Measurements from ENCODE around the gene KLHL8.

Gene KLHL8

DNA sequence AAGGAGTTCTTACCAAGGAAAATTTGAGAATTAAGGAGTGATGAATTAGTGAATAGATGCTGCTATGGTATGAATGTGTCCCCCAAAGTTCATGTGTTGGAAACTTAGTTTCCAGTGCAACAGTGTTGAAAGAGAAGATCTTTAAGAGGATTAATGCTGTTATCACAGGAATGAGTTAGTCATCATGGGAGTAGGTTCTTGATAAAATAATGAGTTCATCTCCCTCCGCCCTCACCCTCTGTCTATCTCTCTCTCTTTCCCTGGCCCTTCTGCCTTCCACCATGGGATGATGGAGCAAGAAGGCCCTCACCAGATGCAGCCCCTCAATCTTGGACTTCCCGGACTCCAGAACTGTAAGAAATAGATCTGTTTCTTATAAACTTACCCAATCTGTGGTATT, 38.3 kb upstream of the KLHL8 start:
- Mint-ChIP-seq H3K36me3 (ENCODE audit: low read depth) (no peaks in the 10 kb centered on the region), H3K27ac (no peak overlapping the region), H3K9me3 (peaks cover 9% of the 10 kb centered on the region), H3K4me1 (no peaks in the 10 kb centered on the region), H3K4me3 (no peak overlapping the region), H3K27me3 (ENCODE audit: low read depth) (no peaks in the 10 kb centered on the region)
- TF ChIP-seq, protein P1, sequence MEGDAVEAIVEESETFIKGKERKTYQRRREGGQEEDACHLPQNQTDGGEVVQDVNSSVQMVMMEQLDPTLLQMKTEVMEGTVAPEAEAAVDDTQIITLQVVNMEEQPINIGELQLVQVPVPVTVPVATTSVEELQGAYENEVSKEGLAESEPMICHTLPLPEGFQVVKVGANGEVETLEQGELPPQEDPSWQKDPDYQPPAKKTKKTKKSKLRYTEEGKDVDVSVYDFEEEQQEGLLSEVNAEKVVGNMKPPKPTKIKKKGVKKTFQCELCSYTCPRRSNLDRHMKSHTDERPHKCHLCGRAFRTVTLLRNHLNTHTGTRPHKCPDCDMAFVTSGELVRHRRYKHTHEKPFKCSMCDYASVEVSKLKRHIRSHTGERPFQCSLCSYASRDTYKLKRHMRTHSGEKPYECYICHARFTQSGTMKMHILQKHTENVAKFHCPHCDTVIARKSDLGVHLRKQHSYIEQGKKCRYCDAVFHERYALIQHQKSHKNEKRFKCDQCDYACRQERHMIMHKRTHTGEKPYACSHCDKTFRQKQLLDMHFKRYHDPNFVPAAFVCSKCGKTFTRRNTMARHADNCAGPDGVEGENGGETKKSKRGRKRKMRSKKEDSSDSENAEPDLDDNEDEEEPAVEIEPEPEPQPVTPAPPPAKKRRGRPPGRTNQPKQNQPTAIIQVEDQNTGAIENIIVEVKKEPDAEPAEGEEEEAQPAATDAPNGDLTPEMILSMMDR (IDR thresholded peaks at IDR 0.05; ENCODE audit: unreplicated experiment in 3 of 3), result no peak

DNA sequence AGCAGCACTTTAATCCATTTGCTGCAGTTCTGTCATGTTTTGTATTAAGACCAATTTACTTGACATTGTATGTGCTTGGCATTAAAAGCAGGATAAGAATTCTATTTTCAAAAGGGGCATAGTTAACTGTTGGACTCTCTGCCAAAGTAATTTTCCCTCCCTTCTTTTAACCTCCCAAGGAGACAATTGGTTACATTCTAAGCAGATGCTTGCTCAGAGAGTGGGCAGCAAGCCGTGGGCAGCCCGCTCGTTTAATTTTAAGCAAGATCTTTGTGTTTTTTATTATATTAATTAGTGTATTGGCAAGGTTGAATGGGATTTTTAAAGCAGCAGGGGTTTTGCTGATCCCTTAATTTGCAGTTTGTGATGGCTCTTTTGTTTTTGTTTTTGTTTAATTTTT, 37.1 kb upstream of the KLHL8 start:
- Mint-ChIP-seq H3K9me3 (peaks cover 5% of the 10 kb centered on the region), H3K4me3 (no peak overlapping the region), H3K4me1 (no peaks in the 10 kb centered on the region), H3K27ac (peak overlapping the region in 1 of 3 experiments; percentile 47), H3K27me3 (ENCODE audit: low read depth) (no peaks in the 10 kb centered on the region), H3K36me3 (ENCODE audit: low read depth) (no peaks in the 10 kb centered on the region)
- TF ChIP-seq, protein P1 (IDR thresholded peaks at IDR 0.05; ENCODE audit: unreplicated experiment in 3 of 3), result no peak

DNA sequence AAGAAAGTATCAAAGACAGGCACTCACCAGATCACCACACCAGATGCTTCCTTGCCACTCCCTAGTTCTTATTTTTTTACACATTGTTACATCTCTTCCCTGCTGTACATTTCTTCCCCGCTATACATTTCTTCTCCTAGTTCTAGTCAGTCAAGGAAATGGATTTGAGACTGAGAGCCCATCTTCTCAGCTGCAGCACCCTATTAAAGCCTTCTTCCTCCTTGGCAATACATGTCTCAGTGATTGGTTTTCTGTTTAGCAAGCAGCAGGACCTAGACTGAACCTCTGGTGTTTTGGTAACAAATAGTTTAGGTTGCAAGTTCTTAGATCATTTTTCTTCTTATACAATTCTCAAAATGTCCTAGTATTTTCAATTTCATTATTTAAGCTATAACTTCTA, 35.3 kb upstream of the KLHL8 start:
- Mint-ChIP-seq H3K36me3 (ENCODE audit: low read depth) (no peaks in the 10 kb centered on the region), H3K4me3 (no peak overlapping the region), H3K27me3 (ENCODE audit: low read depth) (no peaks in the 10 kb centered on the region), H3K4me1 (no peaks in the 10 kb centered on the region), H3K27ac (no peak overlapping the region), H3K9me3 (peaks cover 5% of the 10 kb centered on the region)
- TF ChIP-seq, protein P1 (IDR thresholded peaks at IDR 0.05; ENCODE audit: unreplicated experiment in 3 of 3), result no peak

DNA sequence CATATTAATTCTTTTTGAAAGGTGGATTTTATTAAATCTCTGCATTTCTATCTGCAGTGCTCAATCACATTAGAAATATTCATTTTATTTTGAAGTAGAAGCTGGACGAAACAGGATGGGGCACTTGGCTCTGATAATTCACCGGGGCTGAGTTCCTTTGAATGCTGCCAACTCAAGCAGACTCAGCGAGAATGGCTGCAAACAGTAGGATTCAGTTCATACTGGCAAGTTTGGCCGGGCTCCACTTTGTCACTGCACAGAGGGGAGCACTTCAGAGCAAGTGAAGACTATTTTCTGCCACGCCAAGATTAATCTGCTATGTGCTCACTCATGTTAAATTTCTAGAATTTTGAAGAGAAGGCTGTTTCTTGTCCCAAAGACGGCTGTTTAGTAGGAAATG, 30.7 kb upstream of the KLHL8 start:
- Mint-ChIP-seq H3K27me3 (ENCODE audit: low read depth) (no peaks in the 10 kb centered on the region), H3K36me3 (ENCODE audit: low read depth) (no peaks in the 10 kb centered on the region), H3K9me3 (peaks cover 16% of the 10 kb centered on the region), H3K4me1 (no peaks in the 10 kb centered on the region), H3K4me3 (no peak overlapping the region), H3K27ac (no peak overlapping the region)
- TF ChIP-seq, protein P1 (IDR thresholded peaks at IDR 0.05; ENCODE audit: unreplicated experiment in 3 of 3), result no peak

DNA sequence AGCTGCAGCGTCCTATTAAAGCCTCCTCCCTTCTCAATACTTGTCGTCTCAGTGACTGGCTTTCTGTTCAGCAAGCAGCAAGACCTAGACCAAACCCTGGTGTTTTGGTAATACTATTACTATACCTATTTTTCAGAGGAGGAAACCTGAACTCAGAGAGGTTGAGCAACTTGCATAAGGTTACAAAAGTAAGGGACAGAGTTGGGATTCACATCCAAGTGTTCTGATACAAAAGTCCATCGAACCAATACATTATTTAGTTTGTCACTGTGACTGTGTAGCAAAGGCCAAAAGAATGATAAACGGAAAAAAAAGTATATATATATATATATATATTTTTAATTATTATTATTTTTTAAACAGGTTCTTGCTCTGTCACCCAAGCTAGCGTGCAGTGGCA, 29.9 kb upstream of the KLHL8 start:
- Mint-ChIP-seq H3K9me3 (peaks cover 11% of the 10 kb centered on the region), H3K4me1 (no peaks in the 10 kb centered on the region), H3K36me3 (ENCODE audit: low read depth) (no peaks in the 10 kb centered on the region), H3K4me3 (no peak overlapping the region), H3K27ac (no peak overlapping the region), H3K27me3 (ENCODE audit: low read depth) (no peaks in the 10 kb centered on the region)
- TF ChIP-seq, protein P1 (IDR thresholded peaks at IDR 0.05; ENCODE audit: unreplicated experiment in 3 of 3), result no peak

DNA sequence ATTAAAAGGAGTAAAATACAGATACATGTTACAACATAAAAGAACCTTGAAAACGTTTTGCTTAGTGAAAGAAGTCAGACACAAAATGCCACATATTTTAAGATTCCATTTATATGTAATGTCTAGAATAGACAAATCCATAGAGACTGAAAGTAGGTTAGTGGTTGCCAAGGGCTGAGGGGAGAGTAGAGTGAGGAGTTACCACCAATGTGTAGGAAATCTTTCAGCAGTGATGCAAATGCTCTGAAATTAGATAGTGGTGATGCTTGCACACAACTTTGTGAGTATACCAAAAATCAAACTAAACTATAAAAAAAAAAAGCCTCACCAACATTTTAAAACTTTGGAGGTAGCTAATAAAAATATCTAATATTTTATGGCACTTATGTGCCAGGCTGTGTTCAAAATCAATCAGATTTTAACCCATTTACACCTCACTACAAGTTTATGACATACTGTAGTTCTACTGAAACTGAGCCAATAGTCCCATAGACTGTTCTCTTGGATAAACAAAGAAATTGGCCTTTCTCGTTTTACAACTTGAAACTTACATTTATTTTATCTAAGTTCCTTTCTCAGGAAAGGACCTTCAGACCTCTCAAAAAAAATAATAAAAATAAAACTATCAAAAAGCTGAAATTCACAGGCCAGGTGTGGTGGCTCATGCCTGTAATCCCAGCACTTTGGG, 29.1 kb upstream of the KLHL8 start:
- no peak overlapping the region for H3K4me3 Mint-ChIP-seq
- TF ChIP-seq, protein P1 (IDR thresholded peaks at IDR 0.05; ENCODE audit: unreplicated experiment in 3 of 3), result no peak
- H3K4me1 Mint-ChIP-seq, result no peaks in the 10 kb centered on the region
- H3K9me3 Mint-ChIP-seq, result peaks cover 15% of the 10 kb centered on the region
- H3K27ac Mint-ChIP-seq, result no peak overlapping the region
- no peaks in the 10 kb centered on the region for H3K27me3 Mint-ChIP-seq (ENCODE audit: low read depth)
- no peaks in the 10 kb centered on the region for H3K36me3 Mint-ChIP-seq (ENCODE audit: low read depth)

Data from nephron (organoid).